ENCODE data around the gene KIF2C. TPM values are rescaled to one million over a fixed set of nuclear protein-coding genes. Genes with fewer than 3 reads are reported as not detected.
A peak's percentile ranks its signal among the peaks of the same experiment; 100 is the strongest.
"Not testable (repeated sequence)": the region's sequence is repeated elsewhere in the genome, so short reads cannot be mapped to it uniquely, and the experiment has no call there.

KIF2C gene
- total RNA-seq, 2 donors from 2014 or later = 0.43 to 0.93 TPM

DNA sequence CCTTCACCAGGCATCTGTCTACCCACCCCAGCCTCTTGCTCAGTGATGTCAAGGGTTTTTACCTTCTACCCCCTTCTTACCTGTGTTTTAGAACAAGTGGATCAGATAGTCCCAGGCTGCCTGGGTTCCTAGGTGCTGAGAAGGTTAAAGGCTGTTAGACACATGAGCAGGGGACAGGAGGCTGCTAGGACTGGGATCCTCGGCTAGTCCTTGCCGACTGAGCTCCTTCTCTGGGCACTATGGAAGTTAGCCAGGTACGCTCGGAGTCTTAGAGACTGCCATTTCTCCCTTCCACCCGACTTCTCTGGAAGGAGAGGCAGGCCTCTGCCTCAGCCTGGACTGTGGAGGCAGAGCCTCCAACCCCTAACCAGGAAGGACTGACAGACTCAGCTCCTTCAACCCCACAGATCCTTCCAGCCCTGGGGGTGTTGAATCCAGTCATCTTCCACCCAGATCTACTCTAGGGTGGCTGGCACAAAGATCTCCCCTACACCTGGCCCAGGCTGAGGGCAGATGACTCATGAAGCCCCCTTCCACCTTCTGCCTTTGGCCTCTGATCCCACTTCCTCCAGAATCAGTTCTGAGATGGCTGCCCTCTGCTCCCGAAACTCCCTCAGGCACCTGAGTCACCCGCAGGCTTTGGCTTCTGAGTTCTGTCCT is 67.2 kb downstream of the KIF2C start, which contains the start of gene DYNLT4:
DYNLT4 (minus strand) TSS at position 648 of the 660 bp plus-strand sequence. CDS start 683 bp downstream, outside the sequence.
- intact Hi-C loops (cut with DNase I) = no loop called here
- DNase-seq (ENCODE audit: low spot score) = no peak

DNA sequence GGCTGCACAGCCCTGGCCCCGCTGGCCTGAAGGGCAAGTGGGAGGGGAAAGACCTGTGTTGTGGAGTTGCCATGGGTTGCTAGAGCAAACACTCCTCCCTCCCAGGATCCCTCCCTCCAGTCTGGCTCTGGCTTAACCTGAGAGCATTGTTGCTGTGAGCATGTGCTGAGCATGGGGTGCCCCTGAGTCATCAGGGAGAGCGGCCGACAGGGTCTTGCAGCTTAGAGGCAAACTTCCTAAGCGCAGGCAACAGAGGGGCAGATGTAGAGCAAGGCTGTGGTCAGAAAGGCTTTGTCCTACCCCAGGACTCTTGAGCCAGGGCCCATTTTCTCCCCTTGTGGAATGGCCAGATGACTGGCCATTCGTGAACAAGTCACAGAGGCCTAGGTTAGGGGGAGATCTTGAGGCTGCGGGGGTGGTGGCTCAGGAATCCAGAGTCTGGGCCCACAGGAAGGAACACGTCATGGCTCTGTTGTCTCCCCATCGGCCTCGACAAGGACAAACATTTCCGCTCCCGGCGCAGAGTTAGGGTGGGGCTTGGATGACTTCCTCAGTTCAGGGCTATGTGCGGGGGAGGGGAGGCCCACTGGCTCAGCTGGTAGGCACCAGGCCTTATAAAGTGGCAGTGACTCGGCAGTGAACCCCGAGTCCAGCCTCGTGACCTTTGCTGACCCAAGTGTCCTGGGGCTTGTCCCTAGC is 67.9 kb downstream of the KIF2C start:
- DNase-seq (ENCODE audit: low spot score) = peak; percentile 99
- intact Hi-C loops (cut with DNase I) = no loop called here

DNA sequence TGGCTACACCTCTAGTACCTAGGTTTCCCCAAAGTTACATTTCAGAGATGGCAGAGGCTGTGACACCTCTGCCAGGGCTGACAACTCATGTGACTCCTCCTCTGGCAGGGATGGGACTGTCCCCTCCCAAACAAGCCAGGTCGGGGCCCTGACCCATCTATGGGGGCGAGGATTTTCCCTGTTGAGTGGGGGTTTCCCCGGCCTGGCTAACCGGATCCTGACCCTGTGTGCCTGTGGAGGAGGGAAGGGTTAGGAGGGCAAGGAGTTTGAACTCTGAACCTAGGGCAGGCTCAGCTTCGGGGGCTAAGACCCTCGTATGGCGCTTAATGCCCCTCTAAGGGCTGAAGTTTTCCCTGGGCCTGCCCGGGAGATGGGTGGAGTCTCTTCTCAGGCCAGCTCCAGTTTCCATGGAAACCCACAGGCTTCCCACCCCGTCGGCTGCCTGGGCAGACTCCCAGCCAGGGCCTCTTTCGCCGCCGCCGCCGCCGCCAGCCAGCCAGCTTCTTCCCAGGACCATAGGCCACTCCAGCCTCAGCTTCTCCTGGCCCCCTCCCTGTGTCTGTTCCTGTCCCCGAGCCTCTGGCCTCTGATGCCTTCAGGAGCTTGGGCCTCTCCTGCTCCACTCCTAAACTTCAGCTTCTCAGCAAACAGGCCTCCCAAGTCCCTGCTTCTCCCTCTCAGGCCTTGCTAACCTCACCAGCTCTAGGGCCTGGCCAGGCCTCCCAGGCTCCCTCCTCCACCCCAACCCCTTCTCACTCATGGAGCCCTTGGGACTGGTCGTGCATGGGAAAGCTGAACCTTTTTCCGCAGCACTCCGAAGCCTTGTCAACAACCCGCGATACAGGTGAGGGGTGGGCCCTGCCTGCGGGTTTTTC is 68.7 kb downstream of the KIF2C start, which contains the start of gene BTBD19:
BTBD19 (plus strand) TSS at position 461 of the 875 bp plus-strand sequence; CDS start at position 759, 298 bp downstream.
- intact Hi-C loops (cut with DNase I) = no loop called here
- DNase-seq (ENCODE audit: low spot score) = peak; percentile 95

DNA sequence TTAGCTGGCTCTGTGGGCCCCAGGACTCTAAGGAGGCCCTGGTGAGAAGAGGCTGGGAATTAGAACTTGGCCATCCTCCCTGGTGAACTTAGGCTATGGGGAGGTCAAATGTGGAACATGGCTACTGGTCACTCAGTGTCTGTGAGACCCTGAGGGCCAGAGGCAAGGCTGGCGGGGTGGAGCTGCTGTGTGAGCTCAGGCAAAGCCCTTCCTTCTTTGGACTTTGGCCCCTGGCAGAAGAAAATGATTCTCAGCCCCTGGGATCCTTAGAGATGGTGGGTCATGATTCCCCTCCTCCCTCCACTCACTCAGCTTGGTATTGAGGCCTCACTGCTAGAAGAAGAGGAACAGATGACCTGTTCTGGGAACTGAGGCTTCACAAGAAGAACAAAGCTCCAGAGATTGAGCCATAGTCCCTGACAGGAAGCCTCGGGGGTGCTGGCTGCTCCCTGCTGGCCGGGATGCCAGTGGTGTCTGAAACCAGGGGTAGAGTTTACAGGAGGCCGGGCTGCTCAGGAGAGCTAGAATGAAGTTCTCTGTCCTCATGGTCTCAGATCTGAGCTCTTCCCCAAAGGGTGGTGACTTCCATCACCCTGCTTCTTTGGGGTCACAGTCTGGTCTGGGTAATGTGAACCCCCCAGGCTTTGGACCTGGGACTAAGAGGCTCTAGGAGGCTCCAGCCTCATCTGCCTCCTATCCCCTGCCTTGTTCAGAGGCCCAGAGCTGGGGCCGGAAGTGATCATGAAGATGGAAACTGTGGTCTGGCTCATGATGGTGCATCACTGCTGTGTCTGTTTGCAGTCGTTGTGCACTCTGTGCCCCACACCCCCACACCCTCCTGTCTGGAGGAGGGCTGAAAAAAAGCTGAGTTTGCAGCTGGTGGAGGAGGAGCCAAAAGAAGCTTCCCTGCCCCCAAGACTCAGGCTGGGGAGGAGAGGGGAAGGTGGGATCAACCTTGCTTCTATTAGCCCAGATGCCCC is 69.6 kb downstream of the KIF2C start:
- intact Hi-C loops (cut with DNase I) = no loop called here
- DNase-seq (ENCODE audit: low spot score) = peak; percentile 91

DNA sequence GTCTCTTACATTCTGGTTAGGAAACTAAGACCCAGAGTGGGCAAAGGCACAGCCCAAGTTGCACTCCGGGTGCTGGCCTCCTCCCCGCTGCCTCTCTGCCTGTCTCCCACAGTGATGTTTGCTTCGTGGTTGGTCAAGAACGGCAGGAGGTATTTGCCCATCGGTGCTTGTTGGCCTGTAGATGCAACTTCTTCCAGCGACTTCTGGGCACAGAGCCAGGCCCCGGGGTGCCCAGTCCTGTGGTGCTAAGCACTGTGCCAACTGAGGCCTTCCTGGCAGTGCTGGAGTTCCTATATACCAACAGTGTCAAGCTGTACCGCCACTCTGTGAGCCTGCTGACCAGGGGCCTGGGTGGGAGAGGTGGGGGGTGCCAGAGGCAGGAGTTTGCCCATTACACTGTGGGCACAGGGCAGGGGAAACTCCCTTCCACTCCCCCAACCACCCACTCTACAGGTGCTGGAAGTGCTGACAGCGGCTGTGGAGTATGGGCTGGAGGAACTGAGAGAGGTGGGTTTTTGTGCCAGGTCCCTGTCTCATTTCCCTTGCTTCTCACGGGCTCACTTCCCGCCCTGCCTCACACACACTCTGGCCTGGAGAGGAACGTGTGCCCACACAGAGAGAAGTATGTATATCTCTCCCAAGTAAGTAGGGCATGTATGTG is 70.6 kb downstream of the KIF2C start:
- peak; percentile 90 for DNase-seq (ENCODE audit: low spot score)
- intact Hi-C loops (cut with DNase I) = no loop called here

DNA sequence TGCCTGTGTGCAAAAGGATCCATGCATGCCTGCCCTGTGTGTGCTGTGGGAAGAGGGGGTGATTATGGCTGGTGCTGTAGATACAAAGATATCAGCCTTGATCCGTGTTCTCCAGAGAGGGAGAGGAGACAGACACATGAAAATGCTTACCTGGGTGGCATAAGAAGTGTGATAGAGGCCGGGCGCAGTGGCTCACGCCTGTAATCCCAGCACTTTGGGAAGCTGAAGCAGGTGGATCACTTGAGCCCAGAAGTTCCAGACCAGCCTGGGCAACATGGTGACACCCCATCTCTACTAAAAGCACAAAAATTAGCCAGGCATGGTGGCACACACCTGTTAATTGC is 71.1 kb downstream of the KIF2C start:
- intact Hi-C loops (cut with DNase I); DNase-seq (ENCODE audit: low spot score): not testable (repeated sequence)

DNA sequence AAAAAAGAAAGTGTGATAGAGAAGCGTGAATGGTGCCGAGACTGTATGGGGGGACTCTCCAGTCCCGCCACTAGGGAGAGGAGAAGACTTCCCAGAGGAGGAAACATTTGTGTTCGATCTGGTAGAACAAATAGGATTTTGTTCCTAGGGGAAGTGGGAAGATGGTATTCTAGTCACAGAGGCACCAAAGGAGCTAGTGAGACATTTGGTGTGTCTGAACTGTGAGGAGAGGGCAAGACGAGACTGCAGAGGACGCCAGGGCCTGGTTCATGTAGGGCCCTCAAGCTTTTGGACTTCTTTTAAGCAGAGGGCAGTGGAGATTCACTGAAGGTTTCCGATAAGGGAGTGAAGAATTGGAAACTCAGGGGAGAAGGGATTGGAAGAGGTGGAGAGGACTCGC is 71.6 kb downstream of the KIF2C start:
- intact Hi-C loops (cut with DNase I) = no loop called here
- DNase-seq (ENCODE audit: low spot score) = no peak

DNA sequence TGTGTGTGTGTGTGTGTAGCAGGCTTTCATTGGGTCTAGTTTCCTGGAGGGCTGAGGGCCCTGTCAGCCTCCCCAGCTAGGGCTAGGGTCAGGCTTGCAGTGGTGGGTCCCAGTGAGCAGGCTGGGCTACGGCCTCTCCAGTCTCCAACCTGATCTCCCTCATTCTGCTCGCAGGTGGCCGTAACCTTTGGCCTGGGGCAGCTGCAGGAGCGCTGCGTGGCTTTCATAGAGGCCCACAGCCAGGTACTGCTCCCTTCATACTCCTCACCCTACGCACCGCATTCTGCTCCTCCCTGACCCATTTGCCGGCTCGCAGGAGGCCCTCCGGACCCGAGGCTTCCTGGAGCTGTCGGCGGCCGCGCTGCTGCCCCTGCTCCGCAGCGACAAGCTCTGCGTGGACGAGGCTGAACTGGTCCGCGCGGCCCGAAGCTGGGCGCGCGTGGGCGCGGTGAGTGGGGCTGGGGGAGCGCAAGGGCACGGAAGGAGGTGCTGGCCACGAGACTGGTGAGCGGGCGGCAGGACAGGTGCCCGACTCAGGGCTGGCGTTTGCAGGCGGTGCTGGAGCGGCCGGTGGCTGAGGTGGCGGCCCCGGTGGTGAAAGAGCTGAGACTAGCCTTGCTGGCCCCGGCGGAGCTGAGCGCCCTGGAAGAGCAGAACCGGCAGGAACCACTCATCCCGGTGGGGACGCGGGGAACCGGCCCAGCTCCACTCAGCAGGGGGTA is 73.3 kb downstream of the KIF2C start:
- intact Hi-C loops (cut with DNase I) = no loop called here
- DNase-seq (ENCODE audit: low spot score) = peak; percentile 80

DNA sequence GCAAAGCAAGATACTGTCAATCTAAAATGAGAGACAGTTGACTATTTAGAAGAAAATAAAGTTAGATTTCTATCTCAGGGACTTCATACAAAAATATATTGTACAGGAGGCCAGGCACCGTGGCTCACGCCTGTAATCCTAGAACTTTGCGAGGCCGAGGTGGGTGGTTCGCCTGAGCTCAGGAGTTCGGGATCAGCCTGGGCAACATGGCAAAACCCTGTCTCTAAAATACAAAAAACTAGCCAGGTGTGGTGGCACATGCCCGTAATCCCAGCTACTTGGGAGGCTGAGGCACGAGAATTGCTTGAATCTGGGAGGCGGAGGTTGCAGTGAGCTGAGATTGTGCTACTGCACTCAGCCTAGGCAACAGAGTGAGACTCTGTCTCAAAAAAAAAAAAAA is 76.3 kb downstream of the KIF2C start:
- intact Hi-C loops (cut with DNase I) = not testable (repeated sequence)
- DNase-seq (ENCODE audit: low spot score) = peak; percentile 22

DNA sequence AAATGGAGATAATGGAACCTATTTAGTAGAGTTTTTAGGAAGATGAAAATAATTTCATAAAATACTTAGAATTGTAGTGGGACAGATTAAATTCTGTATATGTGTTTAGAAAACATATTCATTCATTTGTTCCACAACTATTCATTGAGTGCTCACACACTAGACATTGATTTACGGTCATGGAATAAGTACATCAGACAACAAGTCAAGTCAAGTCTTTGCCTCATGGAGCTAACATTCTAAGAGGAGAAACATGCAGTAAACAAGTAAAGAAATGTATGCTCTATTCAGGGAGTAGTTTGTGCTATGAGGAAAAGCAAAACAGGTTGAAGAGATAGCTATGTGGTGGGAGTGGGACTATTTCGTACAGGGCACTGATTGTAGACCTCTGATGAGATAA is 77.7 kb downstream of the KIF2C start:
- no peak for DNase-seq (ENCODE audit: low spot score)
- intact Hi-C loops (cut with DNase I) = no loop called here

Other genes starting within 250 kb of the KIF2C start
- gene TMEM53, start 65.4 kb upstream of the KIF2C start, total RNA-seq = 1 to 10 TPM; 3.8 to 5.3 TPM
- 1 to 10 TPM; 1.0 to 1.6 TPM for gene ARMH1, start 65.1 kb upstream of the KIF2C start, total RNA-seq
- gene RNU5D-1, start 8.7 kb upstream of the KIF2C start, total RNA-seq = not detected
- 1,000 to 10,000 TPM; 1,440 to 1,494 TPM for gene RPS8, start 35.7 kb downstream of the KIF2C start, total RNA-seq
- gene BEST4, start 48.3 kb downstream of the KIF2C start, total RNA-seq = under 1 TPM; 0.37 to 0.38 TPM
- gene PLK3, start 60.5 kb downstream of the KIF2C start, total RNA-seq = 10 to 100 TPM; 20.1 to 32.7 TPM
- gene DYNLT4, start 67.5 kb downstream of the KIF2C start, total RNA-seq = not detected
- gene BTBD19, start 68.7 kb downstream of the KIF2C start, total RNA-seq = 10 to 100 TPM; 13.5 to 22.2 TPM
- gene PTCH2, start 103.4 kb downstream of the KIF2C start, total RNA-seq = 1 to 10 TPM; 1.6 to 2.1 TPM
- 10 to 100 TPM; 25.9 to 26.8 TPM for gene EIF2B3, start 246.8 kb downstream of the KIF2C start, total RNA-seq